Osteocyte (in vitro differentiated cells): Measurements from ENCODE around the gene SIPA1L3. TPM values are rescaled to one million over a fixed set of nuclear protein-coding genes. Genes with fewer than 3 reads are reported as not detected.
"Not testable (repeated sequence)": the region's sequence is repeated elsewhere in the genome, so short reads cannot be mapped to it uniquely, and the experiment has no call there.

Source experiments
- DNase-seq: peaks from one replicate; pipeline ENCODE4 v3.0.0; 2021; ENCODE audit warnings: mixed read lengths; ENCODE audit not compliant: unreplicated experiment; ENCODE audit errors: extremely low spot score
- H3K27ac Mint-ChIP-seq: one replicate; pipeline ENCODE4 v1.8.0; 2021; ENCODE audit warnings: mild to moderate bottlenecking, mixed read lengths; ENCODE audit not compliant: unreplicated experiment
- H3K27me3 Mint-ChIP-seq: one replicate; pipeline ENCODE4 v1.8.0; 2021; ENCODE audit warnings: mixed read lengths; ENCODE audit not compliant: unreplicated experiment
- H3K36me3 Mint-ChIP-seq: one replicate; pipeline ENCODE4 v1.8.0; 2021; ENCODE audit warnings: mixed read lengths; ENCODE audit not compliant: unreplicated experiment
- H3K4me1 Mint-ChIP-seq: one replicate; pipeline ENCODE4 v1.8.0; 2021; ENCODE audit warnings: mixed read lengths; ENCODE audit not compliant: unreplicated experiment
- H3K4me3 Mint-ChIP-seq: one replicate; pipeline ENCODE4 v1.8.0; 2021; ENCODE audit warnings: mild to moderate bottlenecking, moderate library complexity, mixed read lengths; ENCODE audit not compliant: unreplicated experiment
- H3K9me3 Mint-ChIP-seq: one replicate; pipeline ENCODE4 v1.8.0; 2021; ENCODE audit warnings: mixed read lengths; ENCODE audit not compliant: unreplicated experiment
- total RNA-seq: library from RNA; stranded (reverse); gene quantifications from 2 replicates; pipeline ENCODE4 v1.2.1, GENCODE V29; 2021
- TF ChIP-seq, protein P1 (sequence below): fragments of 200-600 bp; sonication (generic); IDR thresholded peaks from 2 replicates; pipeline ENCODE4 v1.5.0; 2021; ENCODE audit warnings: antibody characterized with exemption, mild to moderate bottlenecking, moderate library complexity

SIPA1L3 gene
- total RNA-seq, 1 donor from 2014 or later = 27.1 TPM

DNA sequence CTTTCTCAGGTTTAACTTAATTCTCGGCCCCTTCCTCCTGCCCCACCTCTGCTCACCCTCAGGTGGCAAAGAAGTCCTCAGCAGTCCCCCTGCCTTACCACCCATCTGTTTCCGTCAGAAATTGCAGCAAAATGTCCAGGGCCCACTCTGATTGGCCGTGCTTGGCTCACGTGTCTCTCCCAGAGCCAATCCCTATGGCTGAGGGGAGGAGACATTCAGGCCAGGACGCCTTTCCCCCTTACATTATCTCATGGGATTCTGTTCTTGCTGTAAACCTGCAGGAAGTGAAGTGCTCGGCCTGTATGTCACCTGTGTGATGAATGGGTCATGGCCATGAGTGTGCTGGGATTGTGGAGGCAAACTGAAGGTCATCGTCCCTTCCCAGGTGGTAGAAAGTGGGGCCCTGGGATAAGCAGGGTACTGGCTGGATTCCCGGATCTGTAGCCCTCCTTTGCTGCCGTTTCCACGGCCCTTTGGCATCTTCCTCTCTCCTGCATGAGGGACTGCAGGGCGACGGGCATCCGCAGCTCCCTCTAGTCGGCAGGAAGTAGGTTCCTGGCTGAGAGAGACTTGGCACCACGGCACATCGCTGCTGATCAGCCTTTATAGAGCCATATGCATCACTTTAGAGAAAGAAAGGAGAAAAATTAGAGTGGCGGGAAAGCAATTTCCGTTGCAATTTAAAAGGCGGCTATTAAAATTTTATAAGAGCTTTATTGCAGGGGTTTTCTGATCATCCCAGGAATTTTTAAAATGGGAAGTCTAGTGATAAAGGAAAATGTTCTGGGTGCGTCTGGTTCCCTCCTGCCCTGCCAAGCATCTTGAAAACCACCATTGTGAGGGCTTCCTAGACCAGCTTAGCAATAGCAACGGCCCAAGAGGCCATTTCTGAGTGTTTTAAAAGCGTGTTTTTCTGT is 118.2 kb downstream of the SIPA1L3 start:
- H3K9me3 Mint-ChIP-seq = no peaks in the 10 kb centered on the region
- H3K27me3 Mint-ChIP-seq = no peaks in the 10 kb centered on the region
- H3K4me1 Mint-ChIP-seq = peaks cover 30% of the 10 kb centered on the region
- TF ChIP-seq, protein P1, sequence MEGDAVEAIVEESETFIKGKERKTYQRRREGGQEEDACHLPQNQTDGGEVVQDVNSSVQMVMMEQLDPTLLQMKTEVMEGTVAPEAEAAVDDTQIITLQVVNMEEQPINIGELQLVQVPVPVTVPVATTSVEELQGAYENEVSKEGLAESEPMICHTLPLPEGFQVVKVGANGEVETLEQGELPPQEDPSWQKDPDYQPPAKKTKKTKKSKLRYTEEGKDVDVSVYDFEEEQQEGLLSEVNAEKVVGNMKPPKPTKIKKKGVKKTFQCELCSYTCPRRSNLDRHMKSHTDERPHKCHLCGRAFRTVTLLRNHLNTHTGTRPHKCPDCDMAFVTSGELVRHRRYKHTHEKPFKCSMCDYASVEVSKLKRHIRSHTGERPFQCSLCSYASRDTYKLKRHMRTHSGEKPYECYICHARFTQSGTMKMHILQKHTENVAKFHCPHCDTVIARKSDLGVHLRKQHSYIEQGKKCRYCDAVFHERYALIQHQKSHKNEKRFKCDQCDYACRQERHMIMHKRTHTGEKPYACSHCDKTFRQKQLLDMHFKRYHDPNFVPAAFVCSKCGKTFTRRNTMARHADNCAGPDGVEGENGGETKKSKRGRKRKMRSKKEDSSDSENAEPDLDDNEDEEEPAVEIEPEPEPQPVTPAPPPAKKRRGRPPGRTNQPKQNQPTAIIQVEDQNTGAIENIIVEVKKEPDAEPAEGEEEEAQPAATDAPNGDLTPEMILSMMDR = no peak
- H3K36me3 Mint-ChIP-seq = no peaks in the 10 kb centered on the region
- H3K4me3 Mint-ChIP-seq = no peak overlapping the region
- no peak for DNase-seq
- H3K27ac Mint-ChIP-seq = no peak overlapping the region

DNA sequence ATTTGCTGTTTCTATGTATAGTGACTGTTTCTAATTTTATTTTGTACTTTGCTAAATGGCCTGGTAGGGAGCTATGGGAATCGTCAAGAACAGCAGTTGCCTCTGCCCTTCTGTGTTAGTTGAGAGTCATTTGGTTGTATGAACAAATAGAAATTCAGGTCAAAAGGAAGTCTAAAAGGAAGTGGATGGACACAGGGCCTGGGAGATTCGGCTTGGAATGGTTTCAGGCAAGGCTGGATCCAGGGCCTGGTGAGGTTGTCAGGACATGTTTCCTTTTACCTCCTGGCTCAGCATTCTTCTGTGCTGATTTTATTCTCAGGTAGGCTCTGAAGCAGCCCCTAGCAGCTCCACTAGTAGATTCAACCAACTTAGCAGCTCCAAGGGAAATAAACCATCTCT is 118.9 kb downstream of the SIPA1L3 start:
- Mint-ChIP-seq H3K4me3 (no peak overlapping the region), H3K9me3 (no peaks in the 10 kb centered on the region), H3K4me1 (peaks cover 30% of the 10 kb centered on the region), H3K27me3 (no peaks in the 10 kb centered on the region), H3K36me3 (no peaks in the 10 kb centered on the region), H3K27ac (no peak overlapping the region)
- TF ChIP-seq, protein P1 = no peak
- no peak for DNase-seq

DNA sequence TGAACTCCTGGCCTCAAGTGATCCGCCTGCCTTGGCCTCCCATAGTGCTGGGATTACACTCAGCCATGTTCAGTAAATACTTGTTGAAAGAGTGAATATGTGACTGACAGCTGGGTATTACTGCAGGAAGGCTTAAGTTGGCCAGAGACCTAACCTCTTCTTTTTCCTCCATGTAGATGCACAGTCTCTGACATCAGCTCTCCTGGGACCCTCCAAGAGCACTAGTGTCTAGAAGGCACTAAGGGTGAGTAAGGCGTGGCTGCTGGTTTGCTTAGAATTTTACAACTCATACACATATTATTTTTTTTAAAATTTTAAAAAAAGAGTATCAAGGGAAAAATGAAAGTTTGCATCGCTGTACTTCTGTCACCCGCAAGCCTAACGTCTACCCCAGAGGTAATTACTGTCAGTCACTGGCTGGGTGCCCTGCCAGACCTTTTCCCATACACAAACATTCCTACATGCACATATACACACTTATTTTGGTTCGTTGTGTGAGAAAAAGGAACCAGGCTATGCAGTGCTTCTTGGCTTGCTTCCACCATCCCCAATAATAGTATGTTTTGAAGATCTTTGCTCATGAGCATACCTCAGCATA is 122.0 kb downstream of the SIPA1L3 start:
- peaks cover 6% of the 10 kb centered on the region for H3K36me3 Mint-ChIP-seq
- H3K4me3 Mint-ChIP-seq = peak overlapping the region; percentile 38
- TF ChIP-seq, protein P1 = no peak
- peak overlapping the region; percentile 89 for H3K27ac Mint-ChIP-seq
- H3K9me3 Mint-ChIP-seq = no peaks in the 10 kb centered on the region
- DNase-seq = no peak
- no peaks in the 10 kb centered on the region for H3K27me3 Mint-ChIP-seq
- H3K4me1 Mint-ChIP-seq = peaks cover 46% of the 10 kb centered on the region

DNA sequence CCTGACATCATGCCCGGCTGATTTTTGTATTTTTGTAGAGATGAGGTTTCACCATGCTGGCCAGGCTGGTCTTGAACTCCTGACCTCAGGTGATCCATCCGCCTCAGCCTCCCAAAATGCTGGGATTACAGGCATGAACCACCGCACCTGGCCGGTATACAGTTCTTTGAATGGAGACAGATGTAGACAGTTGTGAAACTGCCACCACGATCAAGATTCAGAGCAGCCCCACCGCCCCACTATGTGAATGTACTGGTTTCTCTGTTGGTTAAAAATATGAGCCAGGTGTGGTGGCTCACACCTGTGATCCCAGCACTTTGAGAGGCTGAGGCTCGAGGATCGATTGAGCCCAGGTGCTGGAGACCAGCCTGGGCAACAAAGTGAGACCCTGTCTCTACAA is 123.0 kb downstream of the SIPA1L3 start:
- H3K4me3 Mint-ChIP-seq, H3K9me3 Mint-ChIP-seq, H3K27ac Mint-ChIP-seq, H3K27me3 Mint-ChIP-seq, H3K36me3 Mint-ChIP-seq, DNase-seq: not testable (repeated sequence)
- peaks cover 55% of the 10 kb centered on the region for H3K4me1 Mint-ChIP-seq

DNA sequence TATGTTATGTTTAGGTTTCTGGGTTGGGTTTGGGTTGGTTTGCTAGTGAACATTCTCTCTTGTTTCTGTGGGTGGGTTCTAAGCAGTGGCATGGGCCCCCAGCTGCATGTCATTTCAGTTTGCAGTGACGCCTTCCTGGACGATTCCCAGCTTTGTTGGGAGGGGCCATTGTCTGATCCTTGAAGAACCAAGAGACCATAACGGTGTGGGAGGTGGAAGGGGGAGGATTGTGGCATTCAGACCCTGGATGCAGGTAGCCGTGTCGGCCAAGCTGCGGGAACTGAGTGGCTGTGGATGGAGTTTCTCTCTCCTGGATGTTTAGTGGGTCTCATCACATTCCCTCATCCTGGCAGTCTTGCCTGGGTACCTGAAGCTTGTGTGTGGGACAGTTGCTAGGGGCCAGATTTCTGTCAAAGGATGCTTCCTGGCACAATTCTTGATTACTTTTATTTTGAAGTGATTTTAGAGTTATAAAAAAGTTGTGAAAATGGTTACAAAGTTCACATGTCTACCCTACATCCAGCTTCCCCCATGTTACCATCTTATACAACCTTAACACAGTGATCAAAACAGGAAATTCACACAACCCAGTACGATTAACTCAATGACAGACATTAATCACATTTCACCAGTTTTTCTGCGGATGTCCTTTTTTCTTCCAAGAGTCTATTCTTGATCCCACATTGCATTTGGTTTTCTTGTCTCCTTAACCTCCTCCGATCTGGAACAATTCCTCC is 123.8 kb downstream of the SIPA1L3 start:
- DNase-seq = no peak
- Mint-ChIP-seq H3K27ac (no peak overlapping the region), H3K4me3 (no peak overlapping the region), H3K36me3 (peaks cover 6% of the 10 kb centered on the region), H3K4me1 (peaks cover 63% of the 10 kb centered on the region), H3K9me3 (no peaks in the 10 kb centered on the region), H3K27me3 (no peaks in the 10 kb centered on the region)
- TF ChIP-seq, protein P1 = no peak
